ENCODE data around the gene LPA.
"Not testable (repeated sequence)": the region's sequence is repeated elsewhere in the genome, so short reads cannot be mapped to it uniquely, and the experiment has no call there.

The LPA gene

DNA sequence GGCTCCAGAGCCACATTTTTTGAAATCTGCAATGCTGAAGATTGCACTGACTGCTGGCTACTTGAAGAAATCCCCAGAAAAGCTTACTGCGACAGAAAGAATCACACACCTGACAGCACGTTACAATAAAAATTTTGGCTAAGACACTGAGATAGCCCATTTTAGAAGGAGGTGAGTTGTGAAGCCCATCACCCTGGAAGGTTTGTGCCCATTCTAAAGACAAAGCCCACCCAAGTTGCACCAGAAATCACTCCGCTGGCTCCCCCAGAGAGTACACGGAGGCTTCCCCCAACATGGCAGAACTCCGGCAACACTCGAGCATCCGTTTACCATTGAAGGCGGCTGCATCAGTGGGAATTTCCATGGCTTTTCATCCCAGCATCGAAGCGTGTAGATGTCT lies 29.4 kb downstream of the LPA start:
- Histone ChIP-seq H4K20me1 (ENCODE audit: insufficient read depth, low read length) (no peaks in the 10 kb centered on the region), H3K4me3 (ENCODE audit: low read depth in 1 of 2, low read length in 2 of 2) (no peak overlapping the region), H3K4me1 (ENCODE audit: insufficient read depth, low read length) (no peaks in the 10 kb centered on the region), H3K9me3 (ENCODE audit: insufficient read depth, low read length, severe bottlenecking) (no peaks in the 10 kb centered on the region), H3K36me3 (ENCODE audit: insufficient read depth, low read length) (no peaks in the 10 kb centered on the region), H3K27ac (ENCODE audit: low read length) (no peak overlapping the region), H3K4me2 (ENCODE audit: insufficient read depth, low read length) (no peak overlapping the region), H3K27me3 (ENCODE audit: insufficient read depth, low read length, poor library complexity) (no peaks in the 10 kb centered on the region), H3K9ac (ENCODE audit: low read depth, low read length) (no peak overlapping the region), H2AFZ (ENCODE audit: low read depth, low read length) (no peak overlapping the region), H3K79me2 (ENCODE audit: insufficient read depth, low read length) (no peaks in the 10 kb centered on the region)
- ATAC-seq (ENCODE audit: insufficient read depth, low read depth) (no peak), DNase-seq (no peak)
- TF ChIP-seq, protein P1, sequence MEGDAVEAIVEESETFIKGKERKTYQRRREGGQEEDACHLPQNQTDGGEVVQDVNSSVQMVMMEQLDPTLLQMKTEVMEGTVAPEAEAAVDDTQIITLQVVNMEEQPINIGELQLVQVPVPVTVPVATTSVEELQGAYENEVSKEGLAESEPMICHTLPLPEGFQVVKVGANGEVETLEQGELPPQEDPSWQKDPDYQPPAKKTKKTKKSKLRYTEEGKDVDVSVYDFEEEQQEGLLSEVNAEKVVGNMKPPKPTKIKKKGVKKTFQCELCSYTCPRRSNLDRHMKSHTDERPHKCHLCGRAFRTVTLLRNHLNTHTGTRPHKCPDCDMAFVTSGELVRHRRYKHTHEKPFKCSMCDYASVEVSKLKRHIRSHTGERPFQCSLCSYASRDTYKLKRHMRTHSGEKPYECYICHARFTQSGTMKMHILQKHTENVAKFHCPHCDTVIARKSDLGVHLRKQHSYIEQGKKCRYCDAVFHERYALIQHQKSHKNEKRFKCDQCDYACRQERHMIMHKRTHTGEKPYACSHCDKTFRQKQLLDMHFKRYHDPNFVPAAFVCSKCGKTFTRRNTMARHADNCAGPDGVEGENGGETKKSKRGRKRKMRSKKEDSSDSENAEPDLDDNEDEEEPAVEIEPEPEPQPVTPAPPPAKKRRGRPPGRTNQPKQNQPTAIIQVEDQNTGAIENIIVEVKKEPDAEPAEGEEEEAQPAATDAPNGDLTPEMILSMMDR (IDR thresholded peaks at IDR 0.05; ENCODE audit: borderline replicate concordance, extremely low read depth, low read length, poor library complexity, severe bottlenecking) = no peak
- TF ChIP-seq EZH2 (IDR thresholded peaks at IDR 0.05; ENCODE audit: borderline replicate concordance, low read depth, low read length, severe bottlenecking) = no peak

DNA sequence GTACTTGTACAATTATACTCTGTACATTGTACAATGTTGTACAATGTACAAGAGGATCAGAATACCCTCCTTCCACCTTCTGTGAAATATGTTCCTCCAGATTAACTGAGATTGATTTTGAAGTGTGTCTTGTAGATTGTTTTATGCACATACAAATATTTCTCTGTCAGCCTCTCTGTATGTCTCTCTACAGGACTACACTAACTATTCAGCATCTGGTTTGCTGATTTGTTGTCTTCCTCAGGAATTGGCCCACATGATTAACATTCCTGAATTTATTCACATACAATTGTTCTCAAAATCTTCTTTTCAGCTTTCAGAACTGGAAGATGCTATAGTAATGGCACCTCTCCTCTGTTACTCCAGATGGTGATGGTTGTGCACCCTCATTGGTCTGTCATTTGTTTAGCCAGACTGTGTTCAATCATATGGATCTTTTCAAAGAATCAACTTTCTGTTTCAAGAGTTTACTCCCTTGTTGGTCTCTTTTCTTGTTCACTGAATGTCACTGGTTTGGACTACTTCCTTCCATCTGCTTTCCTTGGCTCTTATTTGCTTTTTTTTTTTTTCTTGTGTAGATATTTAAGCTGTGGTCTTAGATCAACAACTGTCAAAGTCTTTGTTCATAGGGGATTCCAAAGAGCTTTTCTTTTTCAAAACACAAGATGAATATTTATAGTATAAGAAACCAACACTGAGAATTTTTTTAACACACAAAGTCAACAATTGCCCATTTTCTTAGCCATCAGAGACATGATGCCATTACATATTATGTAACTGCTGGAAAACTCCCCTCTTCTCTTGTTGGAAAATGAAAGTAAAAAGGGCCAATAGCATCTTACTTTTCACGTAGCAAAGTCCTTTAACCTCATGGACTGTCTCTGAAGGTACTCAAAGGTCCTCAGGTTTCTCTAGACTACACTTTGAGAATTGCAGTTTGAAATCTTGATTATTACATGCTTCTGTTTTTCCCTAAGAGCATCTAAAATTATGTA lies 67.9 kb downstream of the LPA start:
- peak; percentile 57; the same call in 2 of the 3 replicates for ATAC-seq (ENCODE audit: insufficient read depth, low read depth)
- H3K4me2 ChIP-seq (ENCODE audit: insufficient read depth, low read length) = peak overlapping the region; percentile 29; the same call in 1 of the 2 replicates
- no peaks in the 10 kb centered on the region for H3K27me3 ChIP-seq (ENCODE audit: insufficient read depth, low read length, poor library complexity)
- TF ChIP-seq EZH2 (IDR thresholded peaks at IDR 0.05; ENCODE audit: borderline replicate concordance, low read depth, low read length, severe bottlenecking) = no peak
- TF ChIP-seq, protein P1 (IDR thresholded peaks at IDR 0.05; ENCODE audit: borderline replicate concordance, extremely low read depth, low read length, poor library complexity, severe bottlenecking) = no peak
- H3K4me3 ChIP-seq (ENCODE audit: low read depth in 1 of 2, low read length in 2 of 2) = no peak overlapping the region
- DNase-seq = no peak
- H3K9me3 ChIP-seq (ENCODE audit: insufficient read depth, low read length, severe bottlenecking) = no peaks in the 10 kb centered on the region
- no peaks in the 10 kb centered on the region for H3K36me3 ChIP-seq (ENCODE audit: insufficient read depth, low read length)
- H4K20me1 ChIP-seq (ENCODE audit: insufficient read depth, low read length) = no peaks in the 10 kb centered on the region
- peak overlapping the region; percentile 48; the same call in 1 of the 2 replicates for H2AFZ ChIP-seq (ENCODE audit: low read depth, low read length)
- H3K4me1 ChIP-seq (ENCODE audit: insufficient read depth, low read length) = no peaks in the 10 kb centered on the region
- H3K9ac ChIP-seq (ENCODE audit: low read depth, low read length) = no peak overlapping the region
- no peaks in the 10 kb centered on the region for H3K79me2 ChIP-seq (ENCODE audit: insufficient read depth, low read length)
- H3K27ac ChIP-seq (ENCODE audit: low read length) = no peak overlapping the region

- H3K79me2 ChIP-seq (ENCODE audit: insufficient read depth, low read length); ATAC-seq (ENCODE audit: insufficient read depth, low read depth); H3K9me3 ChIP-seq (ENCODE audit: insufficient read depth, low read length, severe bottlenecking): not testable (repeated sequence)
These were observed 68.8 kb downstream of the LPA start for GRCh38 chr6:160595297-160595696.

DNA sequence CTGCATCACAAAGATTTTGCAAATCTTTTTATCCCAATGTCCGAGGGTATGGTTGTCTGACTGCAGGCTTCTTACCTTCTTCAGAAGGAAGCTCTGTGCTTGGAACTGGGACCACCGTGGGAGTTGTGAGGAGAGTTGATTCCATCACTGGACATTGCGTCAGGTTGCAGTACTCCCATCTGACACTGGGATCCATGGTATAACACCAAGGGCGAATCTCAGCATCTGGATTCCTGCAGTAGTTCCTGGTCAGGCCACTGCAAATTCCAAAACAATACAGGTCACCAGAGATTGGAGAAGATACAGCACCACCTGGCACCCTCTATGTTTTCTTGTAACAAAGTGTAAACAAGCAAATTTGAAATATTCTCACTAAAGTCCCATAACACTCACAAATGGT lies 77.7 kb downstream of the LPA start:
- TF ChIP-seq EZH2 (IDR thresholded peaks at IDR 0.05; ENCODE audit: borderline replicate concordance, low read depth, low read length, severe bottlenecking) = no peak
- TF ChIP-seq, protein P1 (IDR thresholded peaks at IDR 0.05; ENCODE audit: borderline replicate concordance, extremely low read depth, low read length, poor library complexity, severe bottlenecking) = no peak
- H3K4me3 ChIP-seq (ENCODE audit: low read depth in 1 of 2, low read length in 2 of 2) = no peak overlapping the region
- DNase-seq = no peak
- ATAC-seq (ENCODE audit: insufficient read depth, low read depth) = no peak
- H3K4me1 ChIP-seq (ENCODE audit: insufficient read depth, low read length) = no peaks in the 10 kb centered on the region
- no peaks in the 10 kb centered on the region for H3K36me3 ChIP-seq (ENCODE audit: insufficient read depth, low read length)
- no peaks in the 10 kb centered on the region for H3K27me3 ChIP-seq (ENCODE audit: insufficient read depth, low read length, poor library complexity)
- H2AFZ ChIP-seq (ENCODE audit: low read depth, low read length) = no peak overlapping the region
- no peak overlapping the region for H3K27ac ChIP-seq (ENCODE audit: low read length)
- H3K9ac ChIP-seq (ENCODE audit: low read depth, low read length) = no peak overlapping the region
- H3K4me2 ChIP-seq (ENCODE audit: insufficient read depth, low read length) = no peak overlapping the region
- no peaks in the 10 kb centered on the region for H3K9me3 ChIP-seq (ENCODE audit: insufficient read depth, low read length, severe bottlenecking)
- no peaks in the 10 kb centered on the region for H3K79me2 ChIP-seq (ENCODE audit: insufficient read depth, low read length)
- no peaks in the 10 kb centered on the region for H4K20me1 ChIP-seq (ENCODE audit: insufficient read depth, low read length)

More at GRCh38 chr6:160595297-160595696, 68.8 kb downstream of the LPA start:
- H3K4me2 ChIP-seq (ENCODE audit: insufficient read depth, low read length); H3K9ac ChIP-seq (ENCODE audit: low read depth, low read length); H3K36me3 ChIP-seq (ENCODE audit: insufficient read depth, low read length); H3K4me1 ChIP-seq (ENCODE audit: insufficient read depth, low read length); DNase-seq; H3K4me3 ChIP-seq (ENCODE audit: low read depth in 1 of 2, low read length in 2 of 2); H2AFZ ChIP-seq (ENCODE audit: low read depth, low read length); H4K20me1 ChIP-seq (ENCODE audit: insufficient read depth, low read length); H3K27me3 ChIP-seq (ENCODE audit: insufficient read depth, low read length, poor library complexity); H3K27ac ChIP-seq (ENCODE audit: low read length): not testable (repeated sequence)
